Activated effector memory CD4-positive, alpha-beta T cell treated with anti-CD3 and anti-CD28 coated beads, Interleukin-2, amount 50 U/mL, for 16 hours (primary cell): ENCODE data around the gene SLC44A5.
"Not testable (repeated sequence)": the region's sequence is repeated elsewhere in the genome, so short reads cannot be mapped to it uniquely, and the experiment has no call there.

Experiments
- DNase-seq: peaks from one replicate; pipeline ENCODE4 v3.0.0-alpha.2; 2020

SLC44A5 gene

GRCh38 chr1:75354267-75354666 lies 256.6 kb downstream of the SLC44A5 start:
- not testable (repeated sequence) for DNase-seq

- no peak for DNase-seq
Measured at GRCh38 chr1:75353051-75353450, 257.9 kb downstream of the SLC44A5 start.

GRCh38 chr1:75345538-75346292 lies 265.2 kb downstream of the SLC44A5 start:
- no peak for DNase-seq

- no peak for DNase-seq
Measured at GRCh38 chr1:75342786-75343185, 268.1 kb downstream of the SLC44A5 start.

- no peak for DNase-seq
Measured at GRCh38 chr1:75341537-75341936, 269.4 kb downstream of the SLC44A5 start.

GRCh38 chr1:75338616-75339483 lies 272.1 kb downstream of the SLC44A5 start:
- DNase-seq, result no peak

GRCh38 chr1:75334876-75335389 lies 276.0 kb downstream of the SLC44A5 start:
- DNase-seq, result no peak

- DNase-seq, result no peak
Measured at GRCh38 chr1:75330624-75331023, 280.3 kb downstream of the SLC44A5 start.

GRCh38 chr1:75328691-75329090 lies 282.2 kb downstream of the SLC44A5 start:
- DNase-seq, result no peak

- no peak for DNase-seq
Measured at GRCh38 chr1:75327395-75327794, 283.5 kb downstream of the SLC44A5 start.

GRCh38 chr1:75317976-75318375 lies 292.9 kb downstream of the SLC44A5 start:
- no peak for DNase-seq

- DNase-seq, result no peak
Measured at GRCh38 chr1:75316230-75316629, 294.7 kb downstream of the SLC44A5 start.

- no peak for DNase-seq
Measured at GRCh38 chr1:75312620-75313019, 298.3 kb downstream of the SLC44A5 start.

GRCh38 chr1:75310067-75310466 lies 300.8 kb downstream of the SLC44A5 start:
- no peak for DNase-seq

GRCh38 chr1:75308365-75308764 lies 302.5 kb downstream of the SLC44A5 start:
- DNase-seq, result no peak

GRCh38 chr1:75305061-75305460 lies 305.9 kb downstream of the SLC44A5 start:
- DNase-seq, result no peak

GRCh38 chr1:75293270-75293669 lies 317.6 kb downstream of the SLC44A5 start:
- DNase-seq, result no peak

GRCh38 chr1:75292013-75292412 lies 318.9 kb downstream of the SLC44A5 start:
- no peak for DNase-seq

GRCh38 chr1:75276385-75276784 lies 334.5 kb downstream of the SLC44A5 start:
- DNase-seq, result no peak

GRCh38 chr1:75275631-75276030 lies 335.3 kb downstream of the SLC44A5 start:
- no peak for DNase-seq

GRCh38 chr1:75274920-75275506 lies 335.9 kb downstream of the SLC44A5 start:
- no peak for DNase-seq

- DNase-seq, result no peak
Measured at GRCh38 chr1:75273110-75273509, 337.8 kb downstream of the SLC44A5 start.

GRCh38 chr1:75265792-75266191 lies 345.1 kb downstream of the SLC44A5 start:
- no peak for DNase-seq

GRCh38 chr1:75264112-75264511 lies 346.8 kb downstream of the SLC44A5 start:
- DNase-seq, result no peak
